SK-N-MC (cell line): ENCODE measurements around the gene NARF.

ENCODE experiments used
- EZH2 ChIP-seq: fragments of 200-600 bp; sonication (generic); IDR thresholded peaks from one replicate; pipeline ENCODE4 v1.6.1; 2017; ENCODE audit warnings: antibody characterized with exemption
- POLR2AphosphoS5 ChIP-seq: IDR thresholded peaks from 2 replicates; pipeline ENCODE4 v1.6.1; 2012; ENCODE audit warnings: mild to moderate bottlenecking, low read depth, low read length, borderline replicate concordance

DNA sequence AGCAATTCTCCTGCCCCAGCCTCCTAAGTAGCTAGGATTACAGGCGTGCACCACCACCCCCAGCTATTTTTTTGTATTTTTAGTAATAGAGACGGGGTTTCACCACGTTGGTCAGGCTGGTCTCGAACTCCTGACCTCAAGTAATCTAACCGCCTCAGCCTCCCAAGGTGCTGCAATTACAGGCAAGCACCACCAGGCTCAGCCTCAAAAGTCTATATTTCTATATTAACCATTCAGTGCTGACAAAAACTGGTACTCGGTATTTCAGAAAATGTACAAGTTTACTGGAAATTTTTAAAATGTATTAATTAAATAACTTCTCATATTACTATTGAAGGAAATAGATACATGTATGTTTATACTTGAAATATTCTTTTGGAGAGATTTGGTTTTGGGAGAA lies 41.8 kb upstream of the NARF start:
- TF ChIP-seq EZH2 (no peak), POLR2AphosphoS5 (no peak)
